Heart right ventricle (tissue), 16 donors: ENCODE results near the gene ABL1. TPM values are rescaled to one million over a fixed set of nuclear protein-coding genes. Genes with fewer than 3 reads are reported as not detected.

Experiments used
- ATAC-seq, 8 donors: fragments of 200-7000 bp; cut with Tn5 transposase; one replicate each; pipeline ENCODE4 v1.9.1; 2020; ENCODE audit warnings: mild to moderate bottlenecking in 8 of 8, moderate library complexity in 8 of 8, moderate number of reproducible peaks in 1 of 8
- DNase-seq, 2 donors: peaks; one replicate each; pipeline ENCODE4 v3.0.0-alpha.2; 2020
- H3K27ac ChIP-seq, 10 donors: fragments of 200-600 bp; sonication (generic) in 2 of 10; one replicate each; pipeline versions ENCODE4 v1.5.0 to v1.8.0; 2020 to 2022; ENCODE audit warnings: mild to moderate bottlenecking in 3 of 10
- H3K27me3 ChIP-seq, 7 donors: fragments of 200-600 bp; one replicate each; pipeline ENCODE4 v1.8.0; 2021 to 2022; ENCODE audit warnings: mild to moderate bottlenecking in 2 of 7
- H3K36me3 ChIP-seq, 9 donors: fragments of 200-600 bp; sonication (generic) in 1 of 9; one replicate each; pipeline versions ENCODE4 v1.5.0 to v1.8.0; 2020 to 2022; ENCODE audit warnings: mild to moderate bottlenecking in 2 of 9
- H3K4me1 ChIP-seq, 9 donors: fragments of 200-600 bp; sonication (generic) in 1 of 9; one replicate each; pipeline versions ENCODE4 v1.5.0 to v1.8.0; 2020 to 2022; ENCODE audit warnings: mild to moderate bottlenecking in 4 of 9
- H3K4me3 ChIP-seq, 10 donors: fragments of 200-600 bp; sonication (generic) in 2 of 10; one replicate each; pipeline versions ENCODE4 v1.5.0 to v1.8.0; 2020 to 2022; ENCODE audit warnings: mild to moderate bottlenecking in 7 of 10, moderate library complexity in 2 of 10
- H3K9me3 ChIP-seq, 11 donors: fragments of 200-600 bp in 10 of 11; sonication (generic) in 2 of 11; one replicate each; pipeline versions ENCODE4 v1.5.0 to v1.8.0; 2013 to 2022; ENCODE audit warnings: mild to moderate bottlenecking in 2 of 11, control low read depth in 1 of 11, moderate library complexity in 1 of 11
- CTCF ChIP-seq, 9 donors: fragments of 200-600 bp; sonication (generic) in 2 of 9; IDR thresholded peaks; one replicate each; pipeline versions ENCODE4 v1.5.0 to v1.8.0; 2021 to 2022; ENCODE audit warnings: antibody characterized with exemption in 9 of 9, mild to moderate bottlenecking in 5 of 9, moderate library complexity in 1 of 9
- WGBS, 2 donors: extraction: QIAGEN DNeasy Blood & Tissue Kit; methylation state at CpG; one replicate each; pipeline ENCODE4 v1.1.7; 2013; ENCODE audit warnings: inconsistent platforms in 1 of 2; 5-methylcytosine and 5-hydroxymethylcytosine counted together
- intact Hi-C, 10 donors: fragments of 100-400 bp; cut with DNase I; formaldehyde crosslinking; loops; one replicate each; pipeline versions ENCODE4 v1.11.1 to v1.14.2; 2022
- polyA plus RNA-seq, 2 donors: library from polyadenylated mRNA; stranded (reverse); fragments of 200-250 nt; gene quantifications; one replicate each; pipeline ENCODE4 v1.2.3, GENCODE V29; 2013
- total RNA-seq, 10 donors: library from RNA; stranded (reverse); fragmentation: NEBNext Ultra II Directional in 3 of 10; extraction: Animal tissue kit (Norgen Biotek cat#: 25700) in 3 of 10; gene quantifications; one replicate each; pipeline versions ENCODE4 v1.2.1 to v1.2.4, GENCODE V29; 2021 to 2023
- donor health status: Arrhythmogenic right ventricular cardiomyopathy.
- donor health status: ischemic (EF 13 %, LVEDD 7.1; RV severe dilation, severe dysfunction).
- donor health status: healthy with polysubstance abuse.
- donor health status: DM: no; HTN: yes; CAD: no.
- donor health status: DM: no; HTN: no; CAD: no.
- donor health status: ischemic (EF 25% LVEDD 6.9; RV normal size, moderate dysfunction).
- donor health status: ischemic (EF 25% LVEDD 5.7; RV mildly dilated, moderate dysfunction).
- donor health status: healthy.
- donor health status: DM: yes; HTN: yes; CAD: no.
- donor health status: Ischemic cardiomyopathy.
- donor health status: ischemic (EF 35%, LVEDD 5.7; RV mildly dilated, moderate dysfunction).
- donor health status: nonischemic (EF 11% LVEDD 7.7; RV severe dilation, severe dysfunction).
- donor health status: DM: yes; HTN: yes; CAD: no.
- donor health status: PGD.
- donor health status: ischemic (EF 29% LVEDD 5.4; RV normal size, mild dysfunction).
- donor health status: nonischemic (EF 23%, LVEDD 6.1; RV moderate dilation, normal function).

ABL1 gene
- total and polyA plus RNA-seq, 12 donors, result 16.2 to 48.8 (median 33.3) TPM

- WGBS, 2 donors, result 93% methylated on average over 6 of the region's 6 CpGs
- peaks cover 0 to 12% (median 7%) of the 10 kb centered on the region in 9 donors for H3K4me1 ChIP-seq
- no peak for TF ChIP-seq CTCF (IDR thresholded peaks at IDR 0.05)
- H3K27ac ChIP-seq, result no peak overlapping the region
- DNase-seq (no peak), ATAC-seq (no peak)
- intact Hi-C loops, result loop anchor here in 3 of 10 donors (10.0 kb wide), 1 partner anchor 167 kb away; no protein-coding TSS in a partner anchor
- peaks cover 3 to 100% (median 62%) of the 10 kb centered on the region in 9 donors for H3K36me3 ChIP-seq
- H3K4me3 ChIP-seq, result no peak overlapping the region
- no peaks in the 10 kb centered on the region for H3K27me3 ChIP-seq
- no peaks in the 10 kb centered on the region for H3K9me3 ChIP-seq
Observed at GRCh38 chr9:130878295-130878694, 43.2 kb downstream of the ABL1 start.

- no peak for TF ChIP-seq CTCF (IDR thresholded peaks at IDR 0.05)
- no peak overlapping the region for H3K27ac ChIP-seq
- no peaks in the 10 kb centered on the region for H3K4me1 ChIP-seq
- no peak overlapping the region for H3K4me3 ChIP-seq
- WGBS, 2 donors, result 91 to 94% methylated on average over 9 of the region's 9 CpGs
- H3K36me3 ChIP-seq, result peaks cover 8 to 100% (median 58%) of the 10 kb centered on the region in 9 donors
- intact Hi-C loops, result loop anchor here in 3 of 10 donors (10.0 kb wide), 1 partner anchor 165 kb away; no protein-coding TSS in a partner anchor
- no peak for DNase-seq
- no peaks in the 10 kb centered on the region for H3K9me3 ChIP-seq
- no peaks in the 10 kb centered on the region for H3K27me3 ChIP-seq
- no peak for ATAC-seq
Observed at GRCh38 chr9:130879863-130880411, 44.9 kb downstream of the ABL1 start.

GRCh38 chr9:130880599-130881220 lies 45.7 kb downstream of the ABL1 start:
- 94 to 96% methylated on average over 16 of the region's 16 CpGs for WGBS, 2 donors

DNA sequence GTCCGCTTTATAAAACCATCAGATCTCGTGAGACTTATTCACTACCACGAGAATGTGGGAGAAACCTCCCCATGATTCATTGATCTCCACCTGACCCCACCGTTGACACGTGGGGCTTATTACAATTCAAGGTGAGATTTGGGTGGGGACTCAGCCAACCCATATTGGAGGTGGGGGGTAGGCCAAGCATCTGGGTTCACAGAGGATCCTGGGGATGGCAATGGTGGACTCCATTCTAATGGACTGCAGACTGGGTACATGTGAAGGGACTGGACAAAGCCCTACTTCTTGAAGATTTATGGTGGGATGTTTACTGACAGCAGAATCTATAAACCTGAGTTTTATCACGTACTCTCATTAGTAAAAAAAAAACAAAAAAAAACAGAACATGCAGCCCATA lies 46.5 kb downstream of the ABL1 start:
- intact Hi-C loops, result no loop called here
- 89 to 91% methylated on average over 6 of the region's 6 CpGs for WGBS, 2 donors
- H3K27ac ChIP-seq, result no peak overlapping the region
- H3K36me3 ChIP-seq, result peaks cover 12 to 100% (median 62%) of the 10 kb centered on the region in 9 donors
- ATAC-seq (no peak), DNase-seq (no peak)
- H3K9me3 ChIP-seq, result no peaks in the 10 kb centered on the region
- TF ChIP-seq CTCF (IDR thresholded peaks at IDR 0.05), result no peak
- no peaks in the 10 kb centered on the region for H3K4me1 ChIP-seq
- H3K4me3 ChIP-seq, result no peak overlapping the region
- H3K27me3 ChIP-seq, result no peaks in the 10 kb centered on the region

More at GRCh38 chr9:130880599-130881220, 45.7 kb downstream of the ABL1 start:
- intact Hi-C loops, result no loop called here
- no peaks in the 10 kb centered on the region for H3K4me1 ChIP-seq
- ATAC-seq (no peak), DNase-seq (no peak)
- H3K9me3 ChIP-seq, result no peaks in the 10 kb centered on the region
- no peak for TF ChIP-seq CTCF (IDR thresholded peaks at IDR 0.05)
- no peak overlapping the region for H3K27ac ChIP-seq
- H3K27me3 ChIP-seq, result no peaks in the 10 kb centered on the region
- H3K36me3 ChIP-seq, result peaks cover 8 to 100% (median 61%) of the 10 kb centered on the region in 9 donors
- H3K4me3 ChIP-seq, result no peak overlapping the region
